CD1c-positive myeloid dendritic cell (primary cell): Measurements from ENCODE around the gene CCDC85C.

Experiments
- DNase-seq: peaks from one replicate; pipeline ENCODE4 v3.0.0-alpha.2; 2016; ENCODE audit errors: extremely low spot score

CCDC85C gene

GRCh38 chr14:99540196-99541032 lies 63.6 kb downstream of the CCDC85C start:
- DNase-seq = no peak

- DNase-seq = no peak
Observed at GRCh38 chr14:99539491-99539890, 64.5 kb downstream of the CCDC85C start.

- DNase-seq = no peak
Observed at GRCh38 chr14:99538733-99539132, 65.3 kb downstream of the CCDC85C start.

GRCh38 chr14:99538275-99538674 lies 65.7 kb downstream of the CCDC85C start:
- DNase-seq = no peak

DNA sequence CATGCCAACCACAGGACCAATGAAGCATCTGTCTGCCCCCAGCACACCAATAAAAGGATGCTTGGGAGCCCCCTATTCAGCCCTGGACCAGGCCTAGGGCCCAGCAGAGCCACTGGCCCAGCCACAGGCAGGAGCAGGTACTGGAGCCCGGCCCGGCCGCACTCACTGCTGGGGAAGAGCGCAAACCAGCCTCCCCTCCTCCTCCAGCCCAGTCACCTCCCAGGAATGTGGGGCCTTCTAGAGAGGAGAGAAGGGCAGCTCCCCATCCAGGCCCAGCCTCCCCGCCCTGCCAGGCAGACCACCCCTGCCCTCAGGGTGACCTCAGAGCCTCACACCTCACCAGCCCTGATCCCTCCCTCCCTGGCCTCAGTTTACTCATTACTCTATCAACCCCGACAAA lies 66.6 kb downstream of the CCDC85C start:
- no peak for DNase-seq

GRCh38 chr14:99535908-99536778 lies 67.9 kb downstream of the CCDC85C start:
- DNase-seq = no peak

- DNase-seq = no peak
Observed at GRCh38 chr14:99535448-99535847, 68.6 kb downstream of the CCDC85C start.

DNA sequence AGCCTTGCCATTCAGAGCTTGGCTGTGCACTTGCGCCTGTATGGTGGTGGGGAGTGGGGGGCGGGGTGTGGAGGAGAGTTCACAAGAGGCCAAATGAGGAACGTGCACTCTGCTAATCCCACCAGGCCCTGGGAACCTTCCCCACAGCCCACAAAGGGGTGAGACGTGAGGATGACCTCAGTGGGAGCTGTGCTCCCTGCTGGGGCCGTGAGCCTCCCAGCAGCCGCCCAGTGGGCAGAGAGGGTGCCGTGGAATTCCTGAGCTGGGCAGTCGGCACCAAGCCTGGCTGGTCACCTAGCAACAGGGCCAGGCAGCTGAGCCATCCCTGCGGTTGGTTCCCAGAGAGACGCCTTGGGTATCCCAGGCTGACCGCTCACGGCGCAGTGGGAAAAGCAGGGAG lies 69.1 kb downstream of the CCDC85C start:
- no peak for DNase-seq

DNA sequence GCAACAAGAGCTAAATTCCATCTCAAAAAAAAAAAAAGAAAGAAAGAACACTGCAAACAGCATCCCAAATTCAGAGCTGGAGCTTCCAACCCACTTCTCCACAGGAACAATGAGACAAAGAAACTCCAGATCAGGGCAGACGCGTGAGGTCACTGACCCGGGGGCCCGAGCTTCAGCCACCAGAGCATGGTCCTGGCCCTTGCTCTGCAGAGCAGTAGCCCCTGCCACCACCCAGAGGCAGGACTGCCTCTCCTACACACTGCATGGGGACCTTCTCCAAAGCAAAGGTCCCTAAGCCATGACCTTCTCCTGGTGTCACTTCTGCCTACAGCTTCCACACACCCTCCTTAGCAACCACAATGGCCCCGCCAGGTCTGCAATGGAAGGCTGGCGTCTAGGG lies 69.7 kb downstream of the CCDC85C start:
- no peak for DNase-seq

GRCh38 chr14:99532310-99532709 lies 71.7 kb downstream of the CCDC85C start:
- DNase-seq = no peak

GRCh38 chr14:99531251-99532096 lies 72.5 kb downstream of the CCDC85C start:
- DNase-seq = no peak

GRCh38 chr14:99530407-99531155 lies 73.4 kb downstream of the CCDC85C start:
- no peak for DNase-seq

DNA sequence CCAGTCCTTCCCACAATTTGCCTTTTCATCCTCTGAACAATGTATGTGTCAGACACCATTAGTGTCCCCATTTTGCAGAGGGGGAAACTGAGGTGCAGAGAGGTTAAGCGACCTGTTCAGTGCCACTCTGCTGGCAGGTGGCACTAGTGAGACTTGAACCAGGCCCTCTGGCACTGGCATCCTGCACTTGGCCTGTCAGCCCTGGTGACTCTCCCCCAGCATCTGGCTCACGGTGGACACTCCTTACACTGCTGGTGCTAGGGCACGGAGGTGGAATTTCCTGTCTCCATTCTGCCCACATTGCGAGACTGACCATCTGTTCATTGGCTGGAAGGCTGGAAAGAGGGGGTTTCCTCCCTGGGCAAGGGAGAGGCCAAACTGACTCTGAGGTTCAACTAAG lies 74.1 kb downstream of the CCDC85C start:
- no peak for DNase-seq

GRCh38 chr14:99527427-99528076 lies 76.5 kb downstream of the CCDC85C start:
- no peak for DNase-seq

DNA sequence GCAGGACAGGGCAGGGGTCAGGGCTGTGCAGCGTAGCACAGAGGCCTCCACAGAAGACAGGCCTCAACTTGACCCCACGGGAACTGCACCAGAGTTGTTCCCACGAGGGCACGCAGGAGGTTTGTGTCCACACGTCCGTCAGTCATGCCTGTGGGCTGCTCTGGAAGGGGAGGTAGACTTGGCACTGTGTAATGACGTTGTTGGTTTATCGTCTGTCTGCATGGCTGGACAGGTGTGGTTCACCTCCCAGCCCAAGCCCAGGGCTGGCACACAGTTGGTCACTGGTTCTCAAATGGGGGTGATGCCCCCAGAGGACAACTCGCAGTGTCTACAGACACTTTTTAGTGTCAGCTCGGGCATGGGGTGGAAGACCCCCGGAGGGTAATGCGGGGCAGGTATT lies 77.0 kb downstream of the CCDC85C start:
- no peak for DNase-seq

- DNase-seq = no peak
Observed at GRCh38 chr14:99525699-99526080, 78.3 kb downstream of the CCDC85C start.

GRCh38 chr14:99524804-99525698 lies 79.0 kb downstream of the CCDC85C start:
- DNase-seq = no peak

DNA sequence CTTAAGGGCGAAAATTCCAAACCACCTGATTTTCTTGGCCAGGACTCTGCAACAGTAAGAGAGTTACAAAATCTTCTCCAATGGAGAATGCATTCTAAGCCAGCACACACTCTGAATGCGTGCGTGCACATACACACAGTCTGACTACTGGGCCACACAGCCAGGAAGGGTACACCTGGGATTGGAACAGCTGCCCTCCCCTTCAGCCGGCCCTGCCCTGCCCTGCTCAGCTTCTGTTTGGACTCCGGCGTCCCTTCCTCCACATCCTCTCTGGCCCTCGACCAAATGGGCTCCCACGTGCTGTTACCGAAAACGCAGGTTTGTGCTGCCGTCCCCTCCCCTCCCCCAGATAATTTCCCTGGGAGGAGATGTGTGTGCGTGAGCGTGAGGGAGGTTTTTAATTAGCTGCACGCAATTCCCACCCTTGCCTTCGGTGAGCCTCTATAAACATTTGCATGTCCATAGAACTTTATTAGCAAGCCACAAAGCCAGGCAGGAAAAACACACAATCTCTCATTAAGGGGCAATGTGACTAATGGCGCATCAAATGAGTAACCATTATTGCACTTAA lies 79.8 kb downstream of the CCDC85C start:
- DNase-seq = no peak

DNA sequence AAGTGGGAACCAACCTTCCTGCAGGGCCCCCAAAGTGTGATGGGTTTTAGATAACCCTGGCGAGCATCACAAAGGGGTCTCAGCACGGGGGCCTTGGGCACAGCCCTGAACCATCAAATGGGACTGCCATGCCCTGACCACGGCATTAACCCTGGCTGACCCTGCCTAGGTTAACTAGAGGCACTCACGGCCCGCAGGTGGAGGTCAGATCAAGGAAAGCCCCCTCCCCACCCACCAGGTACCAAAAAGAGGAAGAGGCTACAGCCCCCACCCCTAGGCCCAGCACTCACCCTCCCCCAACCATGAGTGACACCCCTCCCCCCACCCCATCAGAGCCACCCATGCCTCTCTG lies 80.3 kb downstream of the CCDC85C start:
- DNase-seq = no peak
